K562 treated with DMSO at 1 percent for 12 hours (cell line): Measurements from ENCODE around the gene OR2M7. TPM values are rescaled to one million over a fixed set of nuclear protein-coding genes. Genes with fewer than 3 reads are reported as not detected.

ENCODE experiments used
- total RNA-seq: library from RNA; unstranded; fragments of 300-600 nt; gene quantifications from 2 replicates; pipeline ENCODE4 v1.2.3, GENCODE V29; 2022; ENCODE audit not compliant: insufficient read depth

Gene OR2M7
- not detected in 2 replicates for total RNA-seq

GRCh38 chr1:248324468-248324867 is at the start of gene OR2M7:
TSS of gene OR2M7 (minus strand) at chr1:248324568. CDS start at chr1:248324568, 0 bp downstream.

GRCh38 chr1:248361121-248361715 is 36.9 kb upstream of the OR2M7 start, which contains the start of gene OR2T4:
TSS of gene OR2T4 (plus strand) at chr1:248361665. CDS start at chr1:248361665, 0 bp downstream.

GRCh38 chr1:248348475-248348874 is 24.1 kb upstream of the OR2M7 start, which contains the start of gene OR14C36:
TSS of gene OR14C36 (plus strand) at chr1:248348775. CDS start at chr1:248348775, 0 bp downstream.

GRCh38 chr1:248303324-248303723 is 21.0 kb downstream of the OR2M7 start, which contains the start of gene OR2T12:
TSS of gene OR2T12 (minus strand) at chr1:248303424. CDS start at chr1:248295578, 7,846 bp downstream.

GRCh38 chr1:248277876-248278275 is 46.5 kb downstream of the OR2M7 start, which contains the start of gene OR2T33:
TSS of gene OR2T33 (minus strand) at chr1:248277976. CDS start at chr1:248273814, 4,162 bp downstream.

Other genes starting within 250 kb of the OR2M7 start
- not detected in 2 replicates for gene OR2L13, start 229.4 kb downstream of the OR2M7 start, total RNA-seq
- not detected in 2 replicates for gene OR2M5, start 179.4 kb downstream of the OR2M7 start, total RNA-seq
- gene OR2M2, start 149.7 kb downstream of the OR2M7 start, total RNA-seq: not detected in 2 replicates
- gene OR2M3, start 127.3 kb downstream of the OR2M7 start, total RNA-seq: not detected in 2 replicates
- gene OR2M4, start 93.2 kb downstream of the OR2M7 start, total RNA-seq: not detected in 2 replicates
- gene OR2T33, start 46.6 kb downstream of the OR2M7 start, total RNA-seq: not detected in 2 replicates
- not detected in 2 replicates for gene OR2T12, start 21.1 kb downstream of the OR2M7 start, total RNA-seq
- not detected in 2 replicates for gene OR14C36, start 24.2 kb upstream of the OR2M7 start, total RNA-seq
- gene OR2T4, start 37.1 kb upstream of the OR2M7 start, total RNA-seq: not detected in 2 replicates
- not detected in 2 replicates for gene OR2T6, start 51.2 kb upstream of the OR2M7 start, total RNA-seq
- gene OR2T1, start 78.5 kb upstream of the OR2M7 start, total RNA-seq: not detected in 2 replicates
- gene OR2T2, start 121.1 kb upstream of the OR2M7 start, total RNA-seq: not detected in 2 replicates
- not detected in 2 replicates for gene OR2T3, start 148.8 kb upstream of the OR2M7 start, total RNA-seq
- gene OR2T5, start 164.0 kb upstream of the OR2M7 start, total RNA-seq: not detected in 2 replicates
- gene OR2G6, start 183.5 kb upstream of the OR2M7 start, total RNA-seq: not detected in 2 replicates
- gene OR2T29, start 238.2 kb upstream of the OR2M7 start, total RNA-seq: not detected in 2 replicates